HEK293 (cell line): ENCODE results near the gene KCTD10.

ENCODE experiments used
- CTCF ChIA-PET: fragments of 350-600 bp; formaldehyde crosslinking; extraction: SDS; loops from one replicate; lab custom pipeline; 2021; ENCODE audit warnings: antibody characterized with exemption; lab: Yijun Ruan, JAX
- POLR2A ChIA-PET: fragments of 300-600 bp; formaldehyde crosslinking; extraction: SDS; loops from one replicate; lab custom pipeline; 2020; ENCODE audit warnings: antibody characterized with exemption, inconsistent platforms; lab: Yijun Ruan, JAX
- H3K27ac ChIP-seq: fragments of 200-500 bp; sonication (Bioruptor generic); 2 replicates; pipeline ENCODE4 v1.5.1; 2014; ENCODE audit warnings: low read depth, low read length, control low read depth, inconsistent platforms; ENCODE audit errors: extremely low read depth
- H3K36me3 ChIP-seq, 2 experiments: fragments of 200-500 bp in 1 of 2; sonication (Bioruptor generic) in 1 of 2; 1 replicate in 1 of 2; 2 replicates in 1 of 2; pipeline ENCODE4 v1.5.1; 2014 to 2017; ENCODE audit warnings: inconsistent platforms in 2 of 2, low read length in 2 of 2; ENCODE audit not compliant: control insufficient read depth in 2 of 2, insufficient read depth in 1 of 2
- H3K4me1 ChIP-seq: fragments of 200-500 bp; sonication (Bioruptor generic); 2 replicates; pipeline ENCODE4 v1.5.1; 2014; ENCODE audit warnings: mild to moderate bottlenecking, low read length, inconsistent platforms; ENCODE audit not compliant: control insufficient read depth, insufficient read depth
- H3K4me3 ChIP-seq: 2 replicates; pipeline ENCODE4 v1.5.1; 2011; ENCODE audit warnings: low read depth, mild to moderate bottlenecking, control low read depth, low read length, moderate library complexity
- H3K9me3 ChIP-seq: fragments of 200-500 bp; sonication (Bioruptor generic); 2 replicates; pipeline ENCODE4 v1.5.1; 2014; ENCODE audit warnings: low read depth, low read length, inconsistent platforms; ENCODE audit not compliant: control insufficient read depth, insufficient read depth
- BCL11A ChIP-seq: fragments of 450-650 bp; formaldehyde crosslinking; IDR thresholded peaks from 2 replicates; pipeline ENCODE4 v1.5.1; 2016; ENCODE audit warnings: low read depth, missing biosample characterization, missing genetic modification characterization
- GLI2 ChIP-seq: fragments of 450-650 bp; formaldehyde crosslinking; IDR thresholded peaks from 2 replicates; pipeline ENCODE4; 2017; ENCODE audit warnings: missing biosample characterization, missing genetic modification characterization, low read depth, borderline replicate concordance
- GLIS2 ChIP-seq: fragments of 450-650 bp; formaldehyde crosslinking; IDR thresholded peaks from 2 replicates; pipeline ENCODE4 v1.5.1; 2016; ENCODE audit warnings: missing biosample characterization, missing genetic modification characterization
- KLF1 ChIP-seq: fragments of 450-650 bp; formaldehyde crosslinking; IDR thresholded peaks from 2 replicates; pipeline ENCODE4 v1.5.1; 2016; ENCODE audit warnings: missing biosample characterization, missing genetic modification characterization
- PRDM1 ChIP-seq: fragments of 450-650 bp; formaldehyde crosslinking; IDR thresholded peaks from 2 replicates; pipeline ENCODE4; 2016; ENCODE audit warnings: missing biosample characterization, missing genetic modification characterization
- SETDB1 ChIP-seq: IDR thresholded peaks from one replicate; pipeline ENCODE4 v1.6.1; 2017; ENCODE audit warnings: mild to moderate bottlenecking, low read length, moderate library complexity, mixed read lengths; ENCODE audit not compliant: insufficient read length
- ZBTB8A ChIP-seq: fragments of 450-650 bp; formaldehyde crosslinking; IDR thresholded peaks from 2 replicates; pipeline ENCODE4 v1.5.1; 2016; ENCODE audit warnings: missing biosample characterization, missing genetic modification characterization
- ZFP3 ChIP-seq: fragments of 450-650 bp; formaldehyde crosslinking; IDR thresholded peaks from 2 replicates; pipeline ENCODE4 v1.5.1; 2016; ENCODE audit warnings: low read depth, missing biosample characterization, missing genetic modification characterization
- ZNF157 ChIP-seq: fragments of 450-650 bp; formaldehyde crosslinking; IDR thresholded peaks from 2 replicates; pipeline ENCODE4 v1.5.1; 2016; ENCODE audit warnings: missing biosample characterization, missing genetic modification characterization
- ZNF16 ChIP-seq: fragments of 450-650 bp; formaldehyde crosslinking; IDR thresholded peaks from 2 replicates; pipeline ENCODE4 v1.5.1; 2016; ENCODE audit warnings: low read depth, missing biosample characterization, missing genetic modification characterization
- ZNF2 ChIP-seq: fragments of 450-650 bp; formaldehyde crosslinking; IDR thresholded peaks from 2 replicates; pipeline ENCODE4 v1.5.1; 2016; ENCODE audit warnings: missing biosample characterization, missing genetic modification characterization
- ZNF202 ChIP-seq: fragments of 450-650 bp; formaldehyde crosslinking; IDR thresholded peaks from 2 replicates; pipeline ENCODE4 v1.5.1; 2016; ENCODE audit warnings: missing biosample characterization, missing genetic modification characterization, borderline replicate concordance
- ZNF48 ChIP-seq: fragments of 450-650 bp; formaldehyde crosslinking; IDR thresholded peaks from 2 replicates; pipeline ENCODE4 v1.5.1; 2016; ENCODE audit warnings: missing biosample characterization, missing genetic modification characterization
- ZNF521 ChIP-seq: fragments of 450-650 bp; formaldehyde crosslinking; IDR thresholded peaks from 2 replicates; pipeline ENCODE4 v1.5.1; 2017; ENCODE audit warnings: missing biosample characterization, mild to moderate bottlenecking, missing genetic modification characterization
- ZNF555 ChIP-seq: fragments of 450-650 bp; formaldehyde crosslinking; conservative IDR thresholded peaks from 2 replicates; pipeline ENCODE4 v1.5.1; 2017; ENCODE audit warnings: missing biosample characterization, mild to moderate bottlenecking, missing genetic modification characterization, inconsistent platforms
- ZNF660 ChIP-seq: fragments of 450-650 bp; IDR thresholded peaks from 2 replicates; pipeline ENCODE4 v1.5.1; 2018; ENCODE audit warnings: missing biosample characterization, mild to moderate bottlenecking, missing genetic modification characterization
- ZNF785 ChIP-seq: fragments of 450-650 bp; formaldehyde crosslinking; IDR thresholded peaks from 2 replicates; pipeline ENCODE4 v1.5.1; 2016; ENCODE audit warnings: missing biosample characterization, missing genetic modification characterization
- ZXDB ChIP-seq: fragments of 450-650 bp; formaldehyde crosslinking; IDR thresholded peaks from 2 replicates; pipeline ENCODE4 v1.5.1; 2016; ENCODE audit warnings: missing biosample characterization, missing genetic modification characterization
- TF ChIP-seq, protein P1 (sequence below): fragments of 450-650 bp; formaldehyde crosslinking; IDR thresholded peaks from 2 replicates; pipeline ENCODE4 v1.5.1; 2016; ENCODE audit warnings: missing biosample characterization, missing genetic modification characterization
- TF ChIP-seq, protein P2 (sequence below): fragments of 450-650 bp; formaldehyde crosslinking; IDR thresholded peaks from 2 replicates; pipeline ENCODE4 v1.5.1; 2016; ENCODE audit warnings: missing biosample characterization, missing genetic modification characterization
- TF ChIP-seq, protein P3 (sequence below): sonication (generic); formaldehyde crosslinking; IDR thresholded peaks from 2 replicates; pipeline ENCODE4 v1.8.1; 2022; ENCODE audit warnings: mild to moderate bottlenecking, moderate library complexity, missing genetic modification reagents
- TF ChIP-seq, protein P4 (sequence below): fragments of 450-650 bp; formaldehyde crosslinking; IDR thresholded peaks from 2 replicates; pipeline ENCODE4 v1.5.1; 2016; ENCODE audit warnings: missing biosample characterization, missing genetic modification characterization

Gene KCTD10

GRCh38 chr12:109492371-109492770 is 15.3 kb upstream of the KCTD10 start:
- peaks cover 22 to 74% of the 10 kb centered on the region in 2 experiments for H3K36me3 ChIP-seq
- POLR2A ChIA-PET: no interaction called here
- CTCF ChIA-PET: no interaction called here
- no peak overlapping the region for H3K27ac ChIP-seq
- H3K9me3 ChIP-seq: no peaks in the 10 kb centered on the region
- no peaks in the 10 kb centered on the region for H3K4me1 ChIP-seq
- H3K4me3 ChIP-seq: no peak overlapping the region
- TF ChIP-seq GLIS2 (tag by site-specific recombination) (no peak), GLI2 (tag by site-specific recombination) (no peak), ZFP3 (tag by site-specific recombination) (no peak), ZNF2 (tag by site-specific recombination) (no peak), ZXDB (tag by site-specific recombination) (no peak)
- TF ChIP-seq, protein P1, sequence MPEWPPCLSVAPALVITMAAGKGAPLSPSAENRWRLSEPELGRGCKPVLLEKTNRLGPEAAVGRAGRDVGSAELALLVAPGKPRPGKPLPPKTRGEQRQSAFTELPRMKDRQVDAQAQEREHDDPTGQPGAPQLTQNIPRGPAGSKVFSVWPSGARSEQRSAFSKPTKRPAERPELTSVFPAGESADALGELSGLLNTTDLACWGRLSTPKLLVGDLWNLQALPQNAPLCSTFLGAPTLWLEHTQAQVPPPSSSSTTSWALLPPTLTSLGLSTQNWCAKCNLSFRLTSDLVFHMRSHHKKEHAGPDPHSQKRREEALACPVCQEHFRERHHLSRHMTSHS (tag by site-specific recombination): no peak
- TF ChIP-seq, protein P2, sequence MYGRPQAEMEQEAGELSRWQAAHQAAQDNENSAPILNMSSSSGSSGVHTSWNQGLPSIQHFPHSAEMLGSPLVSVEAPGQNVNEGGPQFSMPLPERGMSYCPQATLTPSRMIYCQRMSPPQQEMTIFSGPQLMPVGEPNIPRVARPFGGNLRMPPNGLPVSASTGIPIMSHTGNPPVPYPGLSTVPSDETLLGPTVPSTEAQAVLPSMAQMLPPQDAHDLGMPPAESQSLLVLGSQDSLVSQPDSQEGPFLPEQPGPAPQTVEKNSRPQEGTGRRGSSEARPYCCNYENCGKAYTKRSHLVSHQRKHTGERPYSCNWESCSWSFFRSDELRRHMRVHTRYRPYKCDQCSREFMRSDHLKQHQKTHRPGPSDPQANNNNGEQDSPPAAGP: no peak
- TF ChIP-seq, protein P3, sequence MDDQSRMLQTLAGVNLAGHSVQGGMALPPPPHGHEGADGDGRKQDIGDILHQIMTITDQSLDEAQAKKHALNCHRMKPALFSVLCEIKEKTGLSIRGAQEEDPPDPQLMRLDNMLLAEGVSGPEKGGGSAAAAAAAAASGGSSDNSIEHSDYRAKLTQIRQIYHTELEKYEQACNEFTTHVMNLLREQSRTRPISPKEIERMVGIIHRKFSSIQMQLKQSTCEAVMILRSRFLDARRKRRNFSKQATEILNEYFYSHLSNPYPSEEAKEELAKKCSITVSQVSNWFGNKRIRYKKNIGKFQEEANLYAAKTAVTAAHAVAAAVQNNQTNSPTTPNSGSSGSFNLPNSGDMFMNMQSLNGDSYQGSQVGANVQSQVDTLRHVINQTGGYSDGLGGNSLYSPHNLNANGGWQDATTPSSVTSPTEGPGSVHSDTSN (CRISPR knock-in tag): no peak

- Histone ChIP-seq H3K9me3 (no peaks in the 10 kb centered on the region), H3K4me1 (no peaks in the 10 kb centered on the region), H3K4me3 (no peak overlapping the region), H3K36me3 (peaks cover 22 to 81% of the 10 kb centered on the region in 2 experiments), H3K27ac (no peak overlapping the region)
- TF ChIP-seq ZBTB8A (tag by site-specific recombination): no peak
- TF ChIP-seq BCL11A: no peak
- no peak for TF ChIP-seq SETDB1
- no peak for TF ChIP-seq ZNF157 (tag by site-specific recombination)
- TF ChIP-seq ZNF48 (tag by site-specific recombination): no peak
- TF ChIP-seq ZNF16 (tag by site-specific recombination): no peak
- no peak for TF ChIP-seq ZNF660
- no peak for TF ChIP-seq ZNF555 (tag by site-specific recombination)
- TF ChIP-seq KLF1 (tag by site-specific recombination): no peak
- TF ChIP-seq, protein P4, sequence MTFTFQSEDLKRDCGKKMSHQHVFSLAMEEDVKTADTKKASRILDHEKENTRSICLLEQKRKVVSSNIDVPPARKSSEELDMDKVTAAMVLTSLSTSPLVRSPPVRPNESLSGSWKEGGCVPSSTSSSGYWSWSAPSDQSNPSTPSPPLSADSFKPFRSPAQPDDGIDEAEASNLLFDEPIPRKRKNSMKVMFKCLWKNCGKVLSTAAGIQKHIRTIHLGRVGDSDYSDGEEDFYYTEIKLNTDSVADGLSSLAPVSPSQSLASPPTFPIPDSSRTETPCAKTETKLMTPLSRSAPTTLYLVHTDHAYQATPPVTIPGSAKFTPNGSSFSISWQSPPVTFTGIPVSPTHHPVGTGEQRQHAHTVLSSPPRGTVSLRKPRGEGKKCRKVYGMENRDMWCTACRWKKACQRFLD (tag by site-specific recombination): no peak
- no peak for TF ChIP-seq ZNF202 (tag by site-specific recombination)
- TF ChIP-seq PRDM1 (tag by site-specific recombination): no peak
- no peak for TF ChIP-seq ZNF521 (tag by site-specific recombination)
- no peak for TF ChIP-seq ZNF785 (tag by site-specific recombination)
- ChIA-PET CTCF (interaction anchor here (0.5 to 1.4 kb wide), 3 partner anchors 64 to 280 kb away, joined by 3 to 4 read pairs (median 3); no protein-coding TSS in a partner anchor), POLR2A (no interaction called here)
These were observed 14.6 kb upstream of the KCTD10 start for GRCh38 chr12:109491671-109492070.
